Mesenchymal stem cell (in vitro differentiated cells and primary cell): ENCODE results near the gene GPM6B.

Experiments used
- DNase-seq: peaks from one replicate; pipeline ENCODE4 v3.0.0-alpha.2; 2013
- H2AFZ ChIP-seq: one replicate; pipeline ENCODE4 v1.6.1; 2013; ENCODE audit warnings: low read depth, mild to moderate bottlenecking, control low read depth, inconsistent platforms, low read length, moderate library complexity
- H2AK5ac ChIP-seq: 2 replicates; pipeline ENCODE4 v1.6.1; 2013; ENCODE audit warnings: low read length, moderate library complexity, mild to moderate bottlenecking, inconsistent platforms; ENCODE audit not compliant: severe bottlenecking
- H2BK120ac ChIP-seq: one replicate; pipeline ENCODE4 v1.6.1; 2013; ENCODE audit warnings: low read depth, mild to moderate bottlenecking, inconsistent platforms, low read length, moderate library complexity
- H2BK12ac ChIP-seq, 2 experiments: one replicate each; pipeline ENCODE4 v1.6.1; 2013; ENCODE audit warnings: inconsistent platforms in 2 of 2, low read length in 2 of 2, mild to moderate bottlenecking in 2 of 2, moderate library complexity in 2 of 2, control low read depth in 1 of 2
- H2BK15ac ChIP-seq: one replicate; pipeline ENCODE4 v1.6.1; 2013; ENCODE audit warnings: mild to moderate bottlenecking, low read depth, inconsistent platforms; ENCODE audit not compliant: poor library complexity, severe bottlenecking
- H2BK5ac ChIP-seq: 2 replicates; pipeline ENCODE4 v1.6.1; 2013; ENCODE audit warnings: low read depth, mild to moderate bottlenecking, low read length, control low read depth, inconsistent platforms; ENCODE audit not compliant: poor library complexity, severe bottlenecking
- H3K14ac ChIP-seq, 2 experiments: one replicate each; pipeline ENCODE4 v1.6.1; 2013; ENCODE audit warnings: inconsistent platforms in 2 of 2, low read length in 2 of 2, control low read depth in 1 of 2, mild to moderate bottlenecking in 1 of 2, moderate library complexity in 1 of 2
- H3K18ac ChIP-seq, 2 experiments: one replicate each; pipeline ENCODE4 v1.6.1; 2013; ENCODE audit warnings: inconsistent platforms in 2 of 2, low read length in 2 of 2, control low read depth in 1 of 2, low read depth in 1 of 2, mild to moderate bottlenecking in 1 of 2
- H3K23ac ChIP-seq, 2 experiments: one replicate each; pipeline ENCODE4 v1.6.1; 2013; ENCODE audit warnings: inconsistent platforms in 2 of 2, low read length in 2 of 2, mild to moderate bottlenecking in 2 of 2, moderate library complexity in 2 of 2, control low read depth in 1 of 2
- H3K27ac ChIP-seq: 2 replicates; pipeline ENCODE4 v1.5.1; 2013; ENCODE audit warnings: mild to moderate bottlenecking, moderate library complexity, low read length, control low read depth, inconsistent platforms; ENCODE audit not compliant: poor library complexity, severe bottlenecking
- H3K27me3 ChIP-seq, 2 experiments: 2 replicates each; pipeline versions ENCODE4 v1.6.1 to v1.7.0; 2013; ENCODE audit warnings: low read length in 2 of 2, mild to moderate bottlenecking in 2 of 2, moderate library complexity in 2 of 2, control low read depth in 1 of 2, inconsistent platforms in 1 of 2; ENCODE audit not compliant: control insufficient read depth in 1 of 2, insufficient read depth in 1 of 2
- H3K36me3 ChIP-seq, 2 experiments: 2 replicates each; pipeline versions ENCODE4 v1.6.1 to v1.7.0; 2013; ENCODE audit warnings: low read length in 2 of 2, control low read depth in 1 of 2, inconsistent platforms in 1 of 2, low read depth in 1 of 2, mild to moderate bottlenecking in 1 of 2; ENCODE audit not compliant: insufficient read depth in 2 of 2, control insufficient read depth in 1 of 2
- H3K4ac ChIP-seq, 2 experiments: one replicate each; pipeline ENCODE4 v1.6.1; 2013; ENCODE audit warnings: inconsistent platforms in 2 of 2, low read length in 2 of 2, mild to moderate bottlenecking in 2 of 2, moderate library complexity in 2 of 2, control low read depth in 1 of 2, low read depth in 1 of 2
- H3K4me1 ChIP-seq: 2 replicates; pipeline ENCODE4 v1.6.1; 2013; ENCODE audit warnings: low read depth, low read length, control low read depth; ENCODE audit not compliant: control insufficient read depth, insufficient read depth
- H3K4me2 ChIP-seq: 2 replicates; pipeline ENCODE4 v1.6.1; 2013; ENCODE audit warnings: low read length, mild to moderate bottlenecking, inconsistent platforms; ENCODE audit not compliant: poor library complexity, severe bottlenecking
- H3K4me3 ChIP-seq, 2 experiments: 2 replicates each; pipeline versions ENCODE4 v1.5.1 to v1.7.0; 2013; ENCODE audit warnings: low read length in 2 of 2, mild to moderate bottlenecking in 2 of 2, control low read depth in 1 of 2, low read depth in 1 of 2; ENCODE audit not compliant: insufficient read depth in 1 of 2
- H3K79me1 ChIP-seq: replicated peaks from 2 replicates; pipeline ENCODE4 v1.6.1; 2013; ENCODE audit warnings: mild to moderate bottlenecking, control low read depth, low read length, inconsistent platforms; ENCODE audit not compliant: poor library complexity, severe bottlenecking
- H3K9ac ChIP-seq: 2 replicates; pipeline ENCODE4 v1.7.0; 2013; ENCODE audit warnings: mild to moderate bottlenecking, low read length, moderate library complexity
- H3K9me3 ChIP-seq: 2 replicates; pipeline ENCODE4 v1.7.0; 2013; ENCODE audit warnings: mild to moderate bottlenecking, low read length; ENCODE audit not compliant: control insufficient read depth
- H4K8ac ChIP-seq: one replicate; pipeline ENCODE4 v1.6.1; 2013; ENCODE audit warnings: inconsistent platforms, mild to moderate bottlenecking, low read length, moderate library complexity
- H4K91ac ChIP-seq: one replicate; pipeline ENCODE4 v1.6.1; 2013; ENCODE audit warnings: mild to moderate bottlenecking, low read length, inconsistent platforms
- WGBS: methylation state at CpG from one replicate; pipeline ENCODE4 v1.1.7; 2013; ENCODE audit warnings: mixed read lengths; 5-methylcytosine and 5-hydroxymethylcytosine counted together

Gene GPM6B

GRCh38 chrX:13836575-13836974 is 19.7 kb upstream of the GPM6B start:
- no peak overlapping the region for H2BK5ac ChIP-seq

GRCh38 chrX:13835825-13836224 is 18.9 kb upstream of the GPM6B start:
- Histone ChIP-seq H2BK15ac (no peak overlapping the region), H3K4me2 (no peak overlapping the region)

More at GRCh38 chrX:13836575-13836974, 19.7 kb upstream of the GPM6B start:
- Histone ChIP-seq H3K79me1 (no peaks in the 10 kb centered on the region), H3K4me2 (no peak overlapping the region), H2BK15ac (no peak overlapping the region), H4K8ac (no peak overlapping the region), H2AK5ac (no peak overlapping the region), H2BK12ac (no peak overlapping the region), H3K9me3 (no peaks in the 10 kb centered on the region), H3K36me3 (no peaks in the 10 kb centered on the region), H3K9ac (no peak overlapping the region), H3K4me3 (no peak overlapping the region), H2AFZ (no peak overlapping the region), H3K4me1 (peaks cover 2% of the 10 kb centered on the region), H3K23ac (no peak overlapping the region), H4K91ac (no peak overlapping the region), H3K27me3 (peaks cover 0 to 48% of the 10 kb centered on the region in 2 experiments), H3K4ac (no peak overlapping the region), H3K27ac (no peak overlapping the region), H2BK120ac (no peak overlapping the region), H3K18ac (no peak overlapping the region), H3K14ac (no peak overlapping the region)
- no peak for DNase-seq
- 53% methylated on average over 5 of the region's 6 CpGs for WGBS

GRCh38 chrX:13834355-13834754 is 17.5 kb upstream of the GPM6B start:
- Histone ChIP-seq H2BK15ac (no peak overlapping the region), H3K23ac (no peak overlapping the region), H2AK5ac (no peak overlapping the region), H3K4me1 (peaks cover 2% of the 10 kb centered on the region), H3K79me1 (no peaks in the 10 kb centered on the region), H3K27me3 (peaks cover 0 to 46% of the 10 kb centered on the region in 2 experiments), H2BK120ac (no peak overlapping the region), H3K18ac (no peak overlapping the region), H3K4ac (no peak overlapping the region), H2BK5ac (no peak overlapping the region), H3K14ac (no peak overlapping the region), H3K4me3 (no peak overlapping the region), H3K9me3 (no peaks in the 10 kb centered on the region), H3K9ac (no peak overlapping the region), H3K27ac (no peak overlapping the region), H2AFZ (no peak overlapping the region), H2BK12ac (no peak overlapping the region), H3K36me3 (no peaks in the 10 kb centered on the region), H4K8ac (no peak overlapping the region), H4K91ac (no peak overlapping the region), H3K4me2 (no peak overlapping the region)
- 79% methylated on average over 2 of the region's 2 CpGs for WGBS
- DNase-seq, result no peak

More at GRCh38 chrX:13835825-13836224, 18.9 kb upstream of the GPM6B start:
- no peak for DNase-seq
- Histone ChIP-seq H2BK5ac (no peak overlapping the region), H2BK12ac (no peak overlapping the region), H3K27ac (no peak overlapping the region), H3K9me3 (no peaks in the 10 kb centered on the region), H3K4me1 (peaks cover 2% of the 10 kb centered on the region), H3K79me1 (no peaks in the 10 kb centered on the region), H3K27me3 (peaks cover 0 to 45% of the 10 kb centered on the region in 2 experiments), H2AK5ac (no peak overlapping the region), H3K23ac (no peak overlapping the region), H3K18ac (no peak overlapping the region), H3K9ac (no peak overlapping the region), H3K4ac (no peak overlapping the region), H3K14ac (no peak overlapping the region), H4K91ac (no peak overlapping the region), H2AFZ (no peak overlapping the region), H3K4me3 (no peak overlapping the region), H3K36me3 (no peaks in the 10 kb centered on the region), H4K8ac (no peak overlapping the region), H2BK120ac (no peak overlapping the region)
- WGBS, result no CpG with 5 or more reads among the region's 4 CpGs

- Histone ChIP-seq H3K18ac (no peak overlapping the region), H2AK5ac (no peak overlapping the region), H2BK120ac (no peak overlapping the region), H2AFZ (no peak overlapping the region), H3K79me1 (no peaks in the 10 kb centered on the region), H3K27me3 (peaks cover 0 to 43% of the 10 kb centered on the region in 2 experiments), H4K8ac (no peak overlapping the region), H2BK5ac (no peak overlapping the region), H3K9me3 (peaks cover 2% of the 10 kb centered on the region), H3K4me1 (no peaks in the 10 kb centered on the region), H3K36me3 (no peaks in the 10 kb centered on the region), H3K4ac (no peak overlapping the region), H3K27ac (no peak overlapping the region), H4K91ac (no peak overlapping the region), H3K4me2 (no peak overlapping the region), H3K4me3 (no peak overlapping the region), H3K14ac (no peak overlapping the region), H2BK15ac (no peak overlapping the region), H3K23ac (no peak overlapping the region), H2BK12ac (no peak overlapping the region), H3K9ac (no peak overlapping the region)
- no peak for DNase-seq
- 70% methylated on average over 4 of the region's 5 CpGs for WGBS
Observed at GRCh38 chrX:13829983-13830382, 13.1 kb upstream of the GPM6B start.
